ENCODE measurements around the gene VAC14.
"Not testable (repeated sequence)": the region's sequence is repeated elsewhere in the genome, so short reads cannot be mapped to it uniquely, and the experiment has no call there.

The VAC14 gene

DNA sequence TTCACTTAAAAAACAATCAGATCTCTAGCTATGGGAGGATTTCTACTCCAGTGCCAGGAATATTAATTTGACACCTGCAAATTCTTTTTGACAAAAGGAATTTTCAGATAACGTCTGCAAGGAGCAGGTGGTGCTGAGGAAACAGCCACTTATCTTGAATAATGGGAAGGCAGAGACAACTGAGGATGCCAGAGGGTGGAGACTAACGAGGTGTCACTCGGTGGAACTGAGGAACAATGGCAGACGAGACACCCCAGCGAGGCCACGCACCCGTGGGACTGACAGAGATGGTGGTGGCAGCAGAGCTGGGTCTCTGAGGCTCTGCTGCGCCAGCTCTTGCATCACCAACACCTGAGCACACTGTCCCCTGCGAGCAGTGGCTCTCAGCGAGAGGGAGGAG, 42.2 kb downstream of the VAC14 start:
- no peak for DNase-seq

DNA sequence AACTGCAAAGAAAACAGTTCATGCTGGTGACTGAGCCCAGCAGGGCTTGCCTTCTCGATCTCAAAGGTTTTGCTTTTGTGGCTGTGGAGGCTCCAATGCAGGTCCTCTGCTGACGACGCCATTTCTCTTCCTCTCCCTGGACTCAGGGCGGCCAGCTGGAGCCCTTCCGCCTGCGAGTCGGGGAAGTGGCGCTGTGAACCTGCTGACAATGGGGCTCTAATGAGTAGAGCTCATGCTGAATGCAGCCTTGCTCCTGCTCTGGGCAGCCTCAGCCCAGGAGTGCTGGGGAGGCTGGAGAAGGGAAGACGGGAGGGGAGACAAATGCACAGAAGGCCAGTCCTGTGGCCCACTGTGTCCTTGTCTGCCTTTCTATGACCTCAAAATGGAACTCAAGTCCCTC, 43.8 kb downstream of the VAC14 start:
- DNase-seq, result no peak

DNA sequence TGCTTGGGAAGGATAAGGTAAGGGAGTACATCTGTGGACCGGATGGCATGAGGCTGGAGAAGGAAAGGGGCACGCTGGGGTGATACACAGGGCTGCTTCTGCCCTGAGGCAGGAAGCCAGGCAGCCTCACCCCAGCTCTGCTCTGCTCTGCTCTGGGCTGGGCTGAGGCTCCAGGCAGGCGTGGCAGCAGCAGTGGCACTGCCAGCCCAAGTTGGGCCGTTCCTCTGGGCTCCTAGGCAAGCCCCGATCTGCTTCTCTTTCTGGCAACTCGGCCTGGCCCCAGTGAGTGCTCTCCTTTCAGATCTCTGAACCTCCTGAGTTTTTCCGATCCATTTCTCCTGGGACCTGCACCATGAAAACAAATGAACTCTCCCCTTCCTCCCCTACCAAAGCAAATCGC, 44.9 kb downstream of the VAC14 start:
- DNase-seq, result no peak

DNA sequence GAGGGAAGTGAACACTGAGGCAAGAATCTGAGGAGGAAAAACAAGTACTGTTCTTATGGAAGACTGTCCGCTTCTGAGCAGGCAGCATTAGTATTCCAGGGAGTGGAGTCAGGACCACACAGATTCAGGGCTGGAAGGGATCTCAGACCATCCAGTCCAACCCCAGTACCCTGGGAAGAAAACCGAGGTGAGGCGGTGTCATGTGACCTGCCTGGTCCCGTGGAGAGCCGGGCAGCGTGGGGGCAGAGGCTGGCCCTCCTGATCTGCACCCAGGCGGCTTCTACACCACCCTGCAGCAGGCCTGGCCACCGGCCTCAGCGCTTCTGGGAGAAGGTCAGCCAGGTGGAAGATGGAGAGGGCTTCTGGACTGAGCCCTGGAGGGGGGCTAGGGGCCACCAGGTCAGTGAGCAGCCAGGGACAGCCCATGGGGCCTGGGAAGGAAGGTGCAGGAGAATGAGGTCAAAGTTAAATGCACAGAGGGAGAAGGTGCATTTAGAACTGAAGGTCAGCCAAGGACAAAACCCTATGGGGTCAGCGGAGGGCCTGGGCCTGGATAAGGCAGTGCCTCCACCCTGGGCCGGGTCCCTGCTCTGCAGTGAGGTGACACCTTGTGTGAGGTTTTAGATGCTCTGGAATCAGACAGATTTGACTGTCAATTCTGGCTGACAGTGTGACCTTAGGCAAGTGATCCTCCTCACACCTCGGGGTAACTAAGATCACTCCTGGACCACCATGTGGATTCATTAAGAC, 45.9 kb downstream of the VAC14 start:
- no peak for DNase-seq

DNA sequence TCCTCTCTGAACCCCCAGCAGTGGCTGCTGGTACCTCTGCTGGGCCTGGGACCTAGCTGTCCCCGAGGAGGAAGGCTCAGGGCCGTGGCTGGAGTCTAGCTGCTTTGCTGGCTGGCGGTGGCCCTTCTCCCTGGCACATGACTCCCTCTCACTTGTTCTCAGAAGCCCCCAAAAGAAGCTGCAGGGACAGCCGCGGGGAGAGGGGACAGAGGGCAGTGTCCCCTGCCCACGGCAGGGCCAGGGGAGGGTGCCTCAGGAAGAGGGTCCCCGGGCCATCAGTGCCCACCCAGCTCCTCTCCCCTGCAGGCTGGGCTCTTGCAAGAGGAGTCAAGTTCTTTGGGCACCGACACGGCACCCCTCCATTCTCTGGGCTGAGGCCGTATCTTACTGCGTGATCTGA, 46.6 kb downstream of the VAC14 start:
- no peak for DNase-seq

DNA sequence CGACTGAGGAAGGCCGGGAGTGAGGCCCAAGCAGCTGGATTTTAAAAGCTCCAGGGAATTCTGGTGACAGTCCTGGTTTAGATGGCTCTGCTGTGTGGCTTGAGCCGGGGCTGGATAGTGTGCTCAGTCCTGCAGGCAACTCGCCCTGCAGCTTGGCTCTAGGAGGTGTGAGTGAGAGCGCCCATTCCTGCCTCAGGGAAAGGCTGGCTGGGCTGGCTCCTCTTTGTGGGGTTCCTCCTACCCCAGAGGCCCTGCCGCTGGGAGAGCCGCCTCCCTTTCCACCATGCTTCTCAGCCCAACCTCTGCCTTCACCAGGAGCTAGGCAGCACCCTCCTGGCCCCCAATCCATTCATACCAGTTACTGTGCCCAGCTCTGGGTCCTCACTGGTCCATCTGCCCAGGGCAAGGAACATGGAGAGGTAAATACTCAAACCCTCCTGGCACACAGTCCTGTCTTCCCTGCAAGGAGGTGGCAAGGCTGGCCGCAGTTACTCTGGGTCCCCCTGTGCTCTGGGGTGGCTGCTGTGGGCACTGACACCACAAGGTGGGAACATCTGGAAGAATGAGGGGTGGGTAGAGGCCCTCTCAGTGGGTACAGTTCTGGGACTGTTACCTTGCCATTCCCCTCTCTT, 47.1 kb downstream of the VAC14 start:
- DNase-seq, result no peak

DNA sequence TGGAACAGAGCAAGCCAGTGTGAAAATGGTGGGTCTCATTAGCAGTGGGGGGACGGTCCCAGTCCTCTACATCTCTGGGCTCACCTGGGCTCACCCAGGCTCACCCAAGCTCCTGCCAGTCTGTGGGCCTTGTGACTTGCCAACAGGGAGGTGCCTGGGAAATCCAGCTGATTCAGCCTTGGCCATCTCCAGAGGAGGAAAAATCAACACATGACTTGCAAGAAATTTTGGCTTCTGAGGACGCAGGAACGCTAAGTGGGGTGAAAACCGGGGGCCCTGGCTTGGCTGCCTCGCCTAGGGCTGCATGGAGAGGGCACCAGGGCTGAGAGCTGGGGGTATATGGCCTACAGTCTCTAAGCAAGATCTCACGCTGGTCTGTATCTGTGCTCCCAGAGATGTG, 47.7 kb downstream of the VAC14 start:
- DNase-seq, result no peak

DNA sequence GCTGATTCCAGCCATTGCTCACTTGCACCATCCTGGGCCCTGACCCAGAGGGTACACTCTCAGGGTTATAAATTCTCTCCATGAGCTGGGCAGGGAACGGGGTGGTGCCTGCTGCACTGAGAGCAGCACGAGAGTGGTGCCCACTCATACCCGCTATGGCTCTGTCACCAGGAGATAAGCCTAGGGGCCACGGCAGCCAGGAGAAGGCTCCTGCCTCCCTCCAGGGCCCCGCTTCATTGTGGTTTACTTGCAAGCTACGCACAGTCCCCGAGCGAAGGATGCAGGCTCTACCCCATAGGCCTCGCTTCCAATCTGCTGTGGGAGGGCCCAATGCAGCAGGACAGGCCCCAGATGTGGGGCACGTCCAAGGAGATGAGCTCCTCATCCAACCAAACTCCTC, 48.5 kb downstream of the VAC14 start:
- DNase-seq, result no peak

DNA sequence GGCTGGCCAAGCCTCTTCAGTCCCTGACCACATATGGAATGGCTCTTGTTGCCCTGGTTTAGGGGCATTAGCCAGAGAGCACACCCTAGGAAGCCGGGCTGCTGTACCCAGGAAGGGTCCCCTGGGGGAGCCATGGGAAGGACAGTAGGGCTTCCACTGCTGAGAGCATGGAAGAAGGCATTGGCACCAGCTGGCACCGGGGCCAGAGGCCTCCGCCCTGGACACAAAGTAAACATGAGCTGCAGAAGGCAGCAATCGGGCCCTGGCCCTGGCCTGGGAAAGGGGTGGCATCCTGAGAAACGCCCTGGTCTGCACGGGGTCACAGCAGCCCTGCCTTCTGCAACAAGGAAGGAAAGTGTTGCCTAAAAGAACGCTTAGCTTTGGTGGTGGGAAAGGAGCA, 49.4 kb downstream of the VAC14 start:
- no peak for DNase-seq

DNA sequence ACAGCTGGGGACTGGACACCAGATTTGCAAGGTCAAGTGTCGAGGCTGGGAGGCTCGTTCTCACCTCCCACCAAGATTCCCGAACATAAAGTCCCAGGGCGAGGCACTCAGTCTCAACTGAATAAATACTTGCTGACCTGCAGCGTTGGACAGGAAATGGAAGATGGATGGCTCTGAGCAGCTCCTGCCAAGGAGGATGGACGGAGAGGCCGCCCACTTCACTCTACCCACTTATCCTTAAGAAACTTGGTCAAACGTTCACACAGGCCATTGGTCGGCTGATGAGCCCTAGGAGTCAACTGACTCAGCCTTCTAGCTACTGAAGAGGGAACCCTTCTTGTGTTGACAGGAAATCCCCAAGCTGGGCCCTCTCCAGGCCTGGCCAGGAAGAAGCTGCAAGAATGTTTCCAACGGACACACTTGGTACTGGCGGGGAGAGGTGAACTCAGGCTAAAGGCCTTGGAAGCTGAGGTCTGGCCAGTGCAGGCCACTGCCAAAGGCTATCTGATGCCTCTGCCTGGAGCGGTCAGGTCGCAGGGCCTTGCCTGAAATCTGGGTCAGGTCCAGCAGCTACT, 50.0 kb downstream of the VAC14 start:
- DNase-seq, result no peak

DNA sequence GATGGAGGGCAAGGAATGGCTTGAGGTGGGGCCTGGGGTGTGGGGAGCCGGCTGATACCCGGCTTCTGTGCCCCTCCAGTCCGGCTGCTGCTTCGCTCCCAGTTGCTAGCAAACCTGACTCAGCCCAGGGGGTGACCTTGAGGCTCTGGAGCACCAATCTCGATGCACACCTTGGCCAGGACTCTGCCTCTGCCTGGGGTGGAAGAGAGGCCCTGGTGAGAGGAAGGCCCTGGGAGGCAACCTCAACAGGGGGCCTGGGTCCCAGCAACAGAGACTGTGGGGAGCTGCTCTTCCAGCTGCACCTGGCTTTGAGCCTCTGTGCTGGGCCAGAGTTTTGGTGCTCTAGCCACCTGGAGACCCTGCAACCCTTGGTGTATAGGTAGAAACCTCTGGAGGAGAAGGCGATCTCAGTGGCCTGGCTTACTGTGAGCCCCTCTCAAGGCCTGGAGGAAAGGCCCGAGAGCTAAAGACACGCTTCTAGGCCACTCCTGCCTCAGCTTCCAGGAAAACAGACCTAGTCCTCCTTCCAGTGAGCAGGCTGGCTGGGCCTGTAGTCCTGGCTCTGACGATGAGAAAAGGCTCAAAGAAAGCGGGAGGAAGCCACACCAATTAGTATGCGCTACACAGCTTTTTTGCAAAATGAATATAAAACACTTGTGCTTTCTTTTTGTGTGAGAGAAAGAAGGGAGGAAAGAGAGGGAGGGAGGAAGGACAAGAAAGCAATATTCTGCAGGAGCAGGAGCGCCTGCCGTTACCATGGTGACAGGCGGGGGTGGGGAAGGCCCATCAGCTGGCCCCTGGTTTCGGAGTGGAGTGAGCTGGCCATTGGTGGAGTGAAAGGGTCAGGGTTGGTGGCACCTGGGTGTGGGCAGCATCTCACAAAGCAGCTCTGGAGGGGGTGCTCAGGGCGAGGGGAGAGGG, 51.0 kb downstream of the VAC14 start:
- DNase-seq, result no peak

DNA sequence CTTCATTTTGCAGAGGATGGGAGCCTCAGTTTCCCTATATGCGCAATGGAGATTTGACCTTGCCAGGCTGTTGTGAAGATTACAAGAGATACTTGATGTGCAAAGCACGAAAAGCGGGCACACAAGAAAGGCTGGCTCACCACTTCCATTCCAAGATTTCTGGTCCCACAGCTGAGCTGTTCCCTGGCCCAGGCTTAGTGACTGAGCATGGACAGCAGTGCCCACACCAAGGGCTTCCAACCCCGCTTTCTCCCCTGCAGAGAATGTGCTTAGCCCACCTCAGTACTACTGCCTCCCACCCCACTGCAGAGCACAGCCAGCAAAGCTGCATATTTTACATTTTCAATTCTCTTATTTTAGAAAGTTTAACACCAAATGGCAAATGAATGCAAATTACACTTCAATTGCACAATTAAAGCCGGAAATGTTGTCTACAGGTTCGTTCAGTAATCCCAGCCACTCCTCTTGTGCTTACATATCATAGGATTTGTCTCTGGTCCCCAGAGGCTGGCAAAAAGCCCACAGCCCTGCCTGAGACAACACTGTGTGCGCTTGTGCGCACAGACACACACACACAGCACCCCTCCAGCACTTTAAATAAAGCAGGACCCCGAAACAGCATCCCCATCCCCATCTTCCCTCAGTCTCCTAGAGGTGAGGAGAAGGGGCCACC, 51.8 kb downstream of the VAC14 start:
- no peak for DNase-seq

DNA sequence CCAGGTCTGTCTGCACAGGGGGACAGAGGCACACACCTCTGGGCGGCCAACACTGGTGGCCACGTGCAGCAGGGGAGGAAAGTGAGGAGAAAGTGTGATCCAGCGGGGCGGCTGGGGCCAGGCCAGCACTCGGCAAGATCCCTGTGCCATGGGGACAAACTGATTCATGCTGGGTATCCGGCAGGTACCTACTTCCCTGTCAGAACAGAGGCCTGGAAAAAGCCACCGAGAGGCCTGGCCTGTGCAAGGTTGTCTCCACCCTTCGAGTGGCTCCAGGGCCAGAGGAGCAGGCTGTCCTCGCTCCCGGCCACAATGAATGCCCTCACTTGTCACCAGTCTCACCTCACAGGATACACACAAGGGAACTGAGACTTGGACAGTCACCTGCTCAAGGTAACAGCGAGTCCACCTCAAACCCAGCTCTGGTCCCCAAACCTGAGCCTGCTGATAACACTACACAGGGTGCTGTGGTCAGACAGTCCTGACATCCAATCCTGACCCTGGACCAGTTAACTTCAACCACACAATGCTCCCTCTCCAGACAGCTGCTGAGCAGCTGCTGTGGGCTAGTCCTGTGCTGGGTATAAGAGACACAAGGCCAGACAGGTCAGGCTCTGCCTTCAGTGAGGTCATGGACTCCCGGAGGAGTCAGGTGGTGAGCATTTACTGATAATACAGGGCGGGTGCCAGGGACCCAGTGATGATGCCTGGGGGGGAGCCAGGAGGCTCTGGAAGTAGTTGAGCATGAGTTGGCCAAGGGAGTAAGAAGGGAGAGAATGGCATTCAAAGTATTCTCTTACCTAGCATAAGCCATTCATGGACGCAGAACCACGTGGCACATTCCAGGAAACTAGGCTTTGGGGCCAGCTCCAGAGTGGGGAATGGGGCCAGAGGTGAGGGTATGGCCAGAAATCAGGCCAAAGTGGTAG, 53.0 kb downstream of the VAC14 start:
- DNase-seq, result no peak

DNA sequence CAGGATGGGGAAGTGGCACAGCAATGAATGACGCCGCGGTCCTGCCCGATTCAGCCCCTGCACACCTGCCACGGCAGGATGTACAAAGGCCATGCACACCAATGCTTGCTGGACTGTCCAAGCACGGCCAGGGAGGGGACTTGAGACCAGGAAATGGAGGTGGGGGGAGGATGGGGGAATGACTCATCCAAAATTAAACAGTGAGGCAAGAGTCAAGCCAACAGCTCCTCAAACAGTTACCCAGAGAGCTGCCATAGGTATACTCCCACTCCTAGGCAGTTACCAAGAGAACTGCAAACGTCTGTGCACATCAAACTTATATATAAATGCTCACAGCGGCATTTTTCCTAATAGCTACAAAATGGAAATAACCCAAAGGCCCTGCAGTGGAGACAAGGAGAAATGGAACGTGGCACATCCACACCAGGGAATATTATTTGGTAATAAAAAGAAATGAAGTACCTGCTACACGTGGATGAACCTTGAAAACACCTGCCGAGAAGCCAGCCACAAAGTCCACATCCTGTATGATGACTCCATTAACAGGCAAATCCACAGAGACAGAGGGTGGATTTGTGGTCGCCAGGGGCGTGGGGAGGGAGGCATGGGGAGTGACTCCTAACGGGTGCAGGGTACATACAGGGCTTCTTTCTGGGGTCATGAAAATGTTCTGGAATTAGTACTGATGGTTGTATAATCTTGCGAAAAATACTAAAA, 54.1 kb downstream of the VAC14 start:
- DNase-seq, result no peak

DNA sequence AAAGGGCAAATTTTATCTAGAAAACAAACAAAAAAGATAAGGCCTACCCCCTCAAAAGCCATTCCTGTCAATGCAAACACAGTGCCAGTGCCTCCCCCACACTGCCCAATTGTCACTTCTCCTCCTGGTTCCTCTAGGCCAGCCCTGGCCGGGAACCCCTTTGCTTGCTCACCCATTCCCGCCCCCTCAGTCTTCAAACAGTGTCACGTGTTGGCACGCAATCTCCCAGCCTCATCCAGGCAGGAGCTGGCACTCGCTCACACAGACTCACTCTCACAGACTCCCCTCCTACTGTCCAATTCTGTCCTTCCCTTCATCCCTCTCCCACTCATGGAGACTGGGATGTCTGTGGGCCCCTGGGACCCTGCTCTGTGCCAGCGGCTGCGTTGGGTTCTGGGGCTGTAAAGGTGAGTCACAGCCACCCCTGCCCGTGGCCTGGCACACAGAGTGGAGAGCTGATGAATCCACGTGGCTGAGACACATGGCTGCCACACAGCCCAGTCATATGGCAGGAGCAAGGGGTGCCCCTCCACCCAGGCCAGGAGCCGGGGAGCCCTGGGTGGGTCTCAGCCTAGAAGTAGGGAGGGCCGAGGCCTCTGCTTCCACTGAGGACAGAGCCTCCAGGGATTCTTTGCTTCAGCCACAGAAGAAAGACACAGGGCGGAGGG, 54.8 kb downstream of the VAC14 start:
- DNase-seq, result no peak

DNA sequence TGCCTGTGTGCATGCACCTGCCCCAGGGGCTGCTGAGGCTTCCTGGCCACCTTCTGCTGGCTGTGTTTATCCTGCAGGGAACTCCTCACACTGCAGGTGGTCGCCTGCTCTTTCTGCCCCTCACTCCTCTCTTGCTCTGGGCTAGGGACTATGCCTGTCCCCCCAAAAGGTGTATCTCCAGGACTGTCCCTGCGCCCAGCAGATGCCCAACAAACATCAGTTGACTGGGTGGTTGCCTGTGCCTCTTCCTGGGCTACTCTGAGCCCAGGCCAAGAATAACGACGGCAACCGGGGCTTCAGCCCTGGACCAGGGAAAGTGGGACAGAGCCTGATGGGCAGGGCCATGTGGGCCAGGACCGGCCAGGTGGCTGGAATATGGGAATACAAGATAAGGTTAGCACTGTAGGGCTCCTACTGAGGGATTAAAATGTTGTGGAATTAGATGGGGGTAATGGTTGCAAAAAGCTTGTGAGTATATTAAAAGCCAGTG, 55.4 kb downstream of the VAC14 start:
- no peak for DNase-seq

DNA sequence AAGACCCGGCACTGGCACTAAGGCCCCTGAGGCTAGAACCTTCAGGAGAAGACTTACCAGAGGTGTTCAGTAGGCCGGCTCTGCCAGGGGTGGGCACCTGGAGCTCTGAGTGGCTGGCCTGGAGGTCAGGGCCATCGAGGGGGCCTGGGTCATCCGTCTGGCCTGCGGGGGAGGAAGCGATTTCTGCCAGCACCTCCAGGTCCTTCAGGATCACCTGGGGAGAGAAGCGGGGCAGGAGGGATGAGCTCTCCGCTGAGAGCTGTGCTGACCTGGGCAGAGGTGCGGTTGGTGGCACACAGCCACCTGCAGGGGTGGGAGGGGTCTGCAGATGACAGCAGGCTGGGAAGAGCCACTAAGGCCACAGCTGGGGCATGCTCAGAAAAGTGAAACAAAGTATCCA, 56.6 kb downstream of the VAC14 start:
- no peak for DNase-seq

DNA sequence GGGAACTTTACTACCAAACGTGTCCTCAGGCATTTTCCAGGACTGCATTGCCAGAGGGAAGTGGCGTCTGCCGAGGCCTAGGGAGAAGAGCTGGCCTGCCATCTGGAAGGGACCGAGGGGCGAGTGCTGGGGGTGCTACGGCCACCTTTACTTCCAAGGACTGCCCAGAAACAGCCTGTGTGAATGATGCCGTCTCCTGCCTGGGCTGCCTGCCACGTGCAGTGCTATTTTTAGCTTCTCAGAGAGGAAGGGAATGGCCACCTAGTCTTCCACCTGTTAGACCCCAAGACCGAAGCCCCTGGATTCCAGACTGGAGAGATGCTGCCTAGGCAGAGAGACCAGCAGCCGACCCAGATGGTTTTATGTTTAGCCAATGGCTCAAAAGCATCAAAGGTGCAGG, 57.2 kb downstream of the VAC14 start:
- no peak for DNase-seq

DNA sequence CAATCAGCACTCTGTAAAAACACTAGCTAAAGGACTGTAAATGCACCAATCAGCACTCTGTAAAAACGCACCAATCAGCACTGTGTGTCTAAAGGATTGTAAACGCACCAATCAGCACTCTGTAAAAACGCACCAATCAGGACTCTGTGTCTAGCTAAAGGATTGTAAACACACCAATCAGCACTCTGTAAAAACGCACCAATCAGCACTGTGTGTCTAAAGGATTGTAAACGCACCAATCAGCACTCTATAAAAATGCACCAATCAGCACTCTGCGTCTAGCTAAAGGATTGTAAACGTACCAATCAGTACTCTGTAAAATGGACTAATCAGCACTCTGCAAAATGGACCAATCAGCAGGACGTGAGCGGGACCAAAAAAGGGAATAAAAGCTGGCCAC, 58.0 kb downstream of the VAC14 start:
- DNase-seq, result not testable (repeated sequence)

DNA sequence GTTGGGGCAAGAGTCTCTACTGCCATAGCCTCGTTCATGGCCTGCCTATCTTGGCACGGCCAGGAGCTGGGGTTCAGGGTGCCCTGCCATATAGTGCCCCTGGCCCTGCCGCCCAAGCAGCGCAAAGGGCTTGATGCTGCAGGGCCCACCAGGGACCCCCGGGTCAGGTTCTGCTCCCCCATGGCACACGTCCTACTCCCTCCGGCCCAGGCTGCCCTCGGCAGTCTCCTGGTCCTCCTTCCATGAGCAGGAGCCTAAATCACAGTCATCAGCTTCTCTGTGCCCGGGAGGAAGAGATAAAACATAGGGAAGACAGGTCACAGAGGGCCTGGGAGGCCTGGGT, 59.2 kb downstream of the VAC14 start:
- DNase-seq, result no peak
